AG09319 (cell line): ENCODE results near the gene BCOR.

Experiments
- DNase-seq: peaks from one replicate; pipeline ENCODE4 v3.0.0-alpha.2; 2010; ENCODE audit warnings: low read depth; ENCODE audit errors: extremely low read depth
- CTCF ChIP-seq: IDR thresholded peaks from 2 replicates; pipeline ENCODE4 v1.5.1; 2011; ENCODE audit warnings: low read depth, mild to moderate bottlenecking, inconsistent platforms, low read length, moderate library complexity

Gene BCOR

GRCh38 chrX:40013266-40014195 lies 84.2 kb downstream of the BCOR start:
- TF ChIP-seq CTCF, result no peak; the same call in 1 of the 2 replicates
- DNase-seq, result no peak

GRCh38 chrX:40012868-40013265 lies 84.9 kb downstream of the BCOR start:
- no peak for TF ChIP-seq CTCF
- DNase-seq, result no peak

- no peak for TF ChIP-seq CTCF
- no peak for DNase-seq
Measured at GRCh38 chrX:40012039-40012867, 85.5 kb downstream of the BCOR start.

- no peak for DNase-seq
- no peak for TF ChIP-seq CTCF
Measured at GRCh38 chrX:40011322-40012038, 86.3 kb downstream of the BCOR start.

- no peak for DNase-seq
- TF ChIP-seq CTCF, result no peak
Measured at GRCh38 chrX:40010550-40011321, 87.0 kb downstream of the BCOR start.

- DNase-seq, result no peak
- TF ChIP-seq CTCF, result no peak
Measured at GRCh38 chrX:40009890-40010289, 87.9 kb downstream of the BCOR start.
